ENCODE data around the gene SNAP29. TPM values are rescaled to one million over a fixed set of nuclear protein-coding genes. Genes with fewer than 3 reads are reported as not detected.
A peak's percentile ranks its signal among the peaks of the same experiment; 100 is the strongest.

SNAP29 gene
- total and polyA plus RNA-seq, 9 of the 15 experiments (the other 6 are each of a cell fraction or from before 2014, with no cell fraction given) = 19.5 to 250 (median 75.9) TPM

DNA sequence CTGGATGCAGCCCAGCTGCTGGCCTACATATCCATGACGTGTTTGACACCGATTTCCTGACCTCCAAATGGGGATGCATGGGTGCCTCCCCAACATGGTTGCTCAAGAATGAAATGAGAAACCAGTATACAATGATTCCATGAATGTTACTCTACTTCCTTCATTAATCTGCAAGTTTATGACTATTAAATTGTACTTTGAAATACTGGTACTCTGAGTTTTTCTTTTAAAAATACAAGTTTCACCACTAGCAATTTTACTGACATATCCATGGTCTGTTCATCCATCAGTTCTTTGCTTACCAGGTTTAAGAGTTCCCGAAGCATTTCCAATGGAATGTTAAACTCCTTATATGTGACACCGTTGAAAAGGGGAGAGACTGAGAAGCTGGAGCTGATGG is 45.8 kb upstream of the SNAP29 start (continued):
- TF ChIP-seq ZNF408 (CRISPR knock-in tag; IDR thresholded peaks at IDR 0.05; ENCODE audit: low read depth) (no peak), MTF1 (CRISPR knock-in tag; IDR thresholded peaks at IDR 0.05; ENCODE audit: borderline replicate concordance) (no peak), IRF2 (CRISPR knock-in tag; IDR thresholded peaks at IDR 0.05) (no peak), ZNF586 (CRISPR knock-in tag; conservative IDR thresholded peaks at IDR 0.05) (0 out of 2 replicates have a peak, but pooled peaks have one; percentile 19), TARDBP (IDR thresholded peaks at IDR 0.05) (no peak), RBM17 (IDR thresholded peaks at IDR 0.05; ENCODE audit: borderline replicate concordance, low read depth, low read length) (no peak)

GRCh38 chr22:20814221-20814808 is 44.5 kb upstream of the SNAP29 start:
- 79% methylated on average over 5 of the region's 5 CpGs for WGBS (ENCODE audit: insufficient coverage, low coverage, missing lambda C conversion rate)
- no peaks in the 10 kb centered on the region for H3K79me2 ChIP-seq (ENCODE audit: control insufficient read depth, insufficient read depth, low read length)
- H3K9me3 ChIP-seq (replicated peaks; ENCODE audit: control insufficient read depth, insufficient read depth, low read depth, low read length) = no peaks in the 10 kb centered on the region
- CTCF ChIA-PET (ENCODE audit: low intra/inter-chr PET ratio) = no interaction called here
- H3K27me3 ChIP-seq (ENCODE audit: control insufficient read depth in 2 of 2, insufficient read depth in 2 of 2, low read length in 2 of 2) = no peaks in the 10 kb centered on the region
- H3K4me1 ChIP-seq (replicated peaks in 1 of 2; ENCODE audit: control insufficient read depth in 2 of 2, insufficient read depth in 2 of 2, low read length in 2 of 2) = no peaks in the 10 kb centered on the region
- H4K20me1 ChIP-seq (replicated peaks; ENCODE audit: control insufficient read depth, insufficient read depth, low read length) = no peaks in the 10 kb centered on the region
- POLR2A ChIA-PET = interaction anchor here (0.6 to 15.3 kb wide), 4 partner anchors 9 to 45 kb away, joined by 3 to 172 read pairs (median 4); no protein-coding TSS in a partner anchor
- no peak overlapping the region for H3K4me3 ChIP-seq
- BruUV-seq (replicated peaks) = no TSS peak
- intact Hi-C loops (cut with micrococcal nuclease) (no loop called here), in situ Hi-C loops (cut with MboI) (no loop called here)
- ATAC-seq (no peak), DNase-seq (ENCODE audit: extremely low read depth in 1 of 4, low spot score in 3 of 4) (no peak), FAIRE-seq (no peak)
- H3K36me3 ChIP-seq (ENCODE audit: control insufficient read depth, insufficient read depth, low read length) = peaks cover 77% of the 10 kb centered on the region
- no peaks in the 10 kb centered on the region for H3K9me1 ChIP-seq (ENCODE audit: control insufficient read depth, insufficient read depth, low read length)
- no peak overlapping the region for H3K4me2 ChIP-seq (ENCODE audit: insufficient read depth, low read length)
- no peak overlapping the region for H3K9ac ChIP-seq (ENCODE audit: insufficient read depth in 1 of 2, low read depth in 2 of 2, low read length in 2 of 2)
- H2AFZ ChIP-seq (ENCODE audit: low read depth, low read length) = no peak overlapping the region
- H3K27ac ChIP-seq (ENCODE audit: extremely low read depth, low read depth, low read length) = no peak overlapping the region
- TF ChIP-seq, protein P1, sequence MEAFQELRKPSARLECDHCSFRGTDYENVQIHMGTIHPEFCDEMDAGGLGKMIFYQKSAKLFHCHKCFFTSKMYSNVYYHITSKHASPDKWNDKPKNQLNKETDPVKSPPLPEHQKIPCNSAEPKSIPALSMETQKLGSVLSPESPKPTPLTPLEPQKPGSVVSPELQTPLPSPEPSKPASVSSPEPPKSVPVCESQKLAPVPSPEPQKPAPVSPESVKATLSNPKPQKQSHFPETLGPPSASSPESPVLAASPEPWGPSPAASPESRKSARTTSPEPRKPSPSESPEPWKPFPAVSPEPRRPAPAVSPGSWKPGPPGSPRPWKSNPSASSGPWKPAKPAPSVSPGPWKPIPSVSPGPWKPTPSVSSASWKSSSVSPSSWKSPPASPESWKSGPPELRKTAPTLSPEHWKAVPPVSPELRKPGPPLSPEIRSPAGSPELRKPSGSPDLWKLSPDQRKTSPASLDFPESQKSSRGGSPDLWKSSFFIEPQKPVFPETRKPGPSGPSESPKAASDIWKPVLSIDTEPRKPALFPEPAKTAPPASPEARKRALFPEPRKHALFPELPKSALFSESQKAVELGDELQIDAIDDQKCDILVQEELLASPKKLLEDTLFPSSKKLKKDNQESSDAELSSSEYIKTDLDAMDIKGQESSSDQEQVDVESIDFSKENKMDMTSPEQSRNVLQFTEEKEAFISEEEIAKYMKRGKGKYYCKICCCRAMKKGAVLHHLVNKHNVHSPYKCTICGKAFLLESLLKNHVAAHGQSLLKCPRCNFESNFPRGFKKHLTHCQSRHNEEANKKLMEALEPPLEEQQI (IDR thresholded peaks at IDR 0.05) = no peak
- TF ChIP-seq NFIX (CRISPR knock-in tag; IDR thresholded peaks at IDR 0.05; ENCODE audit: low read depth) = no peak
- TF ChIP-seq, protein P2, sequence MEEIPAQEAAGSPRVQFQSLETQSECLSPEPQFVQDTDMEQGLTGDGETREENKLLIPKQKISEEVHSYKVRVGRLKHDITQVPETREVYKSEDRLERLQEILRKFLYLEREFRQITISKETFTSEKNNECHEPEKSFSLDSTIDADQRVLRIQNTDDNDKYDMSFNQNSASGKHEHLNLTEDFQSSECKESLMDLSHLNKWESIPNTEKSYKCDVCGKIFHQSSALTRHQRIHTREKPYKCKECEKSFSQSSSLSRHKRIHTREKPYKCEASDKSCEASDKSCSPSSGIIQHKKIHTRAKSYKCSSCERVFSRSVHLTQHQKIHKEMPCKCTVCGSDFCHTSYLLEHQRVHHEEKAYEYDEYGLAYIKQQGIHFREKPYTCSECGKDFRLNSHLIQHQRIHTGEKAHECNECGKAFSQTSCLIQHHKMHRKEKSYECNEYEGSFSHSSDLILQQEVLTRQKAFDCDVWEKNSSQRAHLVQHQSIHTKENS (CRISPR knock-in tag; IDR thresholded peaks at IDR 0.05) = no peak
- TF ChIP-seq, protein P3, sequence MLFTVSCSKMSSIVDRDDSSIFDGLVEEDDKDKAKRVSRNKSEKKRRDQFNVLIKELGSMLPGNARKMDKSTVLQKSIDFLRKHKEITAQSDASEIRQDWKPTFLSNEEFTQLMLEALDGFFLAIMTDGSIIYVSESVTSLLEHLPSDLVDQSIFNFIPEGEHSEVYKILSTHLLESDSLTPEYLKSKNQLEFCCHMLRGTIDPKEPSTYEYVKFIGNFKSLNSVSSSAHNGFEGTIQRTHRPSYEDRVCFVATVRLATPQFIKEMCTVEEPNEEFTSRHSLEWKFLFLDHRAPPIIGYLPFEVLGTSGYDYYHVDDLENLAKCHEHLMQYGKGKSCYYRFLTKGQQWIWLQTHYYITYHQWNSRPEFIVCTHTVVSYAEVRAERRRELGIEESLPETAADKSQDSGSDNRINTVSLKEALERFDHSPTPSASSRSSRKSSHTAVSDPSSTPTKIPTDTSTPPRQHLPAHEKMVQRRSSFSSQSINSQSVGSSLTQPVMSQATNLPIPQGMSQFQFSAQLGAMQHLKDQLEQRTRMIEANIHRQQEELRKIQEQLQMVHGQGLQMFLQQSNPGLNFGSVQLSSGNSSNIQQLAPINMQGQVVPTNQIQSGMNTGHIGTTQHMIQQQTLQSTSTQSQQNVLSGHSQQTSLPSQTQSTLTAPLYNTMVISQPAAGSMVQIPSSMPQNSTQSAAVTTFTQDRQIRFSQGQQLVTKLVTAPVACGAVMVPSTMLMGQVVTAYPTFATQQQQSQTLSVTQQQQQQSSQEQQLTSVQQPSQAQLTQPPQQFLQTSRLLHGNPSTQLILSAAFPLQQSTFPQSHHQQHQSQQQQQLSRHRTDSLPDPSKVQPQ (CRISPR knock-in tag; IDR thresholded peaks at IDR 0.05; ENCODE audit: borderline replicate concordance) = peak; percentile 29; the same call in 1 of the 2 replicates
- TF ChIP-seq NFXL1 (CRISPR knock-in tag; IDR thresholded peaks at IDR 0.05) = 0 out of 2 replicates have a peak, but pooled peaks have one; percentile 63
- TF ChIP-seq MYC (IDR thresholded peaks at IDR 0.05; ENCODE audit: low read depth, low read length) = no peak
- no peak; the same call in 1 of the 2 replicates for TF ChIP-seq MYC (CRISPR knock-in tag; IDR thresholded peaks at IDR 0.05; ENCODE audit: borderline replicate concordance, low read depth)
- TF ChIP-seq CBX3 (IDR thresholded peaks at IDR 0.05; ENCODE audit: borderline replicate concordance in 1 of 2, low read length in 2 of 2) = no peak
